ENCODE measurements around the gene NCKAP5.

The NCKAP5 gene

GRCh38 chr2:132911726-132912724 is 656.2 kb downstream of the NCKAP5 start:
- DNase-seq, result no peak

DNA sequence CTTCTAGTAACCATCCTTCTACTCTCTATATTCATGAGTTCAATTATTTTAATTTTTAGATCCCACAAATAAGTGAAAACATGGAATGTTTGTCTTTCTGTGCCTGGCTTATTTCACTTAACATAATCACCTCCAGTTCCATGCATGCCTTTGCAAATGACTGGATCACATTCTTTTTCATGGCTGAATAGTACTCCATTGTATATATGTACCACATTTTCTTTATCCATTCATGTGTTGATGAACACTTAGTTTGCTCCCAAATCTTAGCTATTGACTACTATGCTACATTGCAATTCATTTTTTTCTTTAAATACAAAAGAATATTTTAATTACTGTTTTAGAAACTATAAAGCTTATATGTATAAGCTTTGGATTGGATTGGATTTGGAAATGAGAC is 657.8 kb downstream of the NCKAP5 start:
- DNase-seq, result no peak

DNA sequence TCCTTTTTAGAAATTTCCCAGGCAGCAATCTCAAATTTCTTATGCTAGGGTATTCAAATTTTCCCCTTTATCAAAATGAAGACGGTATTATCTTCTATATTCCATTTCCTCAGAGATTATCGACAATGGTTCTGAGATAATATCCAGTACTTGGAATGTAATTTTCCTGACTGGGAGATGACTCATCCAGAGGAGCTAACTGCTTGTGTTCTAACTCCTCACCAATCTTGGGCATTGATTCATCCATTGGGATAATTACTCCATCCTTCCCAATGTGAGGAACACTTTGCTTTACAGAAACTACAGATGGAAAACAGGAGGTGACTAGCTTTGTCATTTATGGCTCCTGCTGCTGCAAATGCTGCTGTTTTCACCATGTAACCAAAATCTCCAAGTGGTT is 658.8 kb downstream of the NCKAP5 start:
- no peak for DNase-seq

- DNase-seq, result no peak
Observed at GRCh38 chr2:132904142-132904842, 664.0 kb downstream of the NCKAP5 start.

DNA sequence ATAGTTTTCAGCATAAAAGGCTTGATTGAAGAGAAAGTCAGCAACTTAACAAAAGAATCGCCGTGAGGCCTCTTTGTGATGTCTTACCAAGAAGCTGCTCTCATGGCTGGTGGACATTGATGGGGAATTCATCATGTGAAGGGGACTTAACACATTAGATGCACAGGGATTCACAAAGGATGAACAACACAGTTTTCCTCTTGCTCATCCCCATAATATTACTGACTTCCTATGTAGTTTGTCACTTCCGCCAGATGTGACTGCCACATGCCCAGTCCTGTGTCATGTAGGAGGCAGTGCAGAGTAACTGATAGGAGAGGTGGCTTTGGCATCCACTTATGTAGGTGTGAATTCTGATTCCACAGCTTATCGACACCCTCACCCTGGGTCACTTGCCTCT is 665.6 kb downstream of the NCKAP5 start:
- DNase-seq, result no peak

DNA sequence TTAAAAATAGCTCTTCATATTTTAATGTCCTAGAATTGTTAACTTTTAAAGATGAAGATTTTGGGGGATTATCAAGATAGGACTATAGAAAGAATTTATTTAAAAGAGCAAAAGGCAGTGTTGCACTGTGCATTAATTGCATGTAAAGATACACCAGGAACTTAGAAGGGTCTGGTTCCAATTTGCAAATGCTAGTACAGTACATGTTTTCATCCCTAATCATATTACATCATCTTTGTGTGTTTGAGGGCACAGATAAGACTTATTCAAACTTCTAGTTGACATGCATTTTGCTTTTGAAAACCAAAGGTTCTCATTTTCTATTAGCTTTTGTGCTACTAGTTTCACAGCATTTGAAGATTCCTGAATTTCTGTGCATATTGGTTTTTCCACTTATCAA is 666.6 kb downstream of the NCKAP5 start:
- DNase-seq, result no peak

GRCh38 chr2:132897111-132897510 is 671.2 kb downstream of the NCKAP5 start:
- no peak for DNase-seq

GRCh38 chr2:132896073-132896472 is 672.2 kb downstream of the NCKAP5 start:
- DNase-seq, result no peak

DNA sequence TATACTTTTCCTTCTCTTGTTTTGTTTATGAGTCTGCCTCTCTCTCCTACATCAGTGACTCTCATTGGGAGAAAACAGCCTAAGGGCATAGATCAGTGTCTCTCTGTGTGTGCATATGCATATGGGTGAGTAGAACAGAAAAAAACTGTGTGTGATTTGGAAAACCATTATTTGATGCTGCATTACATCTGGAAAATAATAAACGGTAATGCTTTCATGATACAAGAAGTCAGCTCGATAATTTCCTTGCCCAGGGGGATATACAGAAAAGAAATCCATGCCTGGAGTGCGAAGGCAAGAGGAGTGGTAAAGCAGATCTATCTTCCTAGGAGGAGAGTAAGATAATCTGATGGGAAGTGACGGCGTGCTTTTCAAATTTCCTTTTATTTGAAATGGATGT is 676.8 kb downstream of the NCKAP5 start:
- no peak for DNase-seq

GRCh38 chr2:132886574-132886973 is 681.7 kb downstream of the NCKAP5 start:
- no peak for DNase-seq

DNA sequence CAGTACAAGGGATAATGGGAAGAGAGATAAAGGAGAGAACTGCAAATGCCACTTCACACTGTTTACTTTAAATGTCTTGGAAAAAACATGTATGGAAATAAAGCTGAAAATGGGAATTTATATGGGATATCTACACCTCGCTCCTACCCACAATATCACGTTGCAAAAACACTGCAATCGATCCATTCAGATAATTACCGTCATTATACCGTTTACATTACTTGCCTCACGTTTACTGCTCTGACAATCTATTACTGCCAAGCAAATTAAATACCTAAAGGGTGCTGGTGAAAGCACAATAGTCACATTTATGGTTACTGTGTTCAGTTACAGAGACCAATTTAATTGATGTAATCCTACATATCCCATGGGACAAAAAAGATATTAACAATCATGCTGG is 683.6 kb downstream of the NCKAP5 start:
- DNase-seq, result no peak

DNA sequence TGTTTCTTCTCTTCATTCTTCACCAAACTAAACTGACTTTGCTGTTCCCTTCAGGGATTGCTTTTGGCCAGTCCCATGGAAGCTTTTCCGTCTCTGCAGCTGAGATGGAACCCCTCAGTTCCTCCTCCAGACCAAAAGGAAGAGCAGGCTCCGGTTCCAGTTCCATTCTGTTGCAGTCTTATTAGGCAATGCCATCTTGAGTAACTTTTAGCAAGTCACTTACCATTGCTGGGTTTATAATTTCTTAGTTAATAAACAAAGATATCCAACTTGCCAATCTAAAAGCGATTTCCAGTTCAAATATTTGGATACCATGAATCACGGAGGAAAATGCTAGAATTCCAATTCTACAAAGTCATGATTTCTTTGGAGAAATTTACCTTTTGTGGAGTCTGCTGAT is 684.0 kb downstream of the NCKAP5 start:
- no peak for DNase-seq

DNA sequence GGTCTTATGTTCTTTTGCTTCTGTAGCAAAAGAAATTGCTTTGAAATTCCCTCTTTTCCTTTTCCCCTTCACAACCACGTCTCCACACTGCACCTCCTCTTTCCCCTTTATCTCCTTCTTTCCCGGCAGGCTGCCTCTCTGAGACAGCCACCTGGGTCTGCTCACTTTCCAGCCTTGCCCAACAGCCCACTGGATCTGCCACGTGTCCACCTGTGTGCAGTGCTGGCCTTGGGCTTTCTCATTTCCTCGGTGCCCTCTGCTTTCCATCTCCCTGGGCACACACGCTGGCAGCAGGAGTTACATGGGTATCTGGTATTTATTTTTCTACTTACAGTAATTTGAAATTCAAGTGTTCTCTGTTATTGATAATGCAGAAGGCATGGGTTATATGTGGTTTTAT is 684.8 kb downstream of the NCKAP5 start:
- no peak for DNase-seq

DNA sequence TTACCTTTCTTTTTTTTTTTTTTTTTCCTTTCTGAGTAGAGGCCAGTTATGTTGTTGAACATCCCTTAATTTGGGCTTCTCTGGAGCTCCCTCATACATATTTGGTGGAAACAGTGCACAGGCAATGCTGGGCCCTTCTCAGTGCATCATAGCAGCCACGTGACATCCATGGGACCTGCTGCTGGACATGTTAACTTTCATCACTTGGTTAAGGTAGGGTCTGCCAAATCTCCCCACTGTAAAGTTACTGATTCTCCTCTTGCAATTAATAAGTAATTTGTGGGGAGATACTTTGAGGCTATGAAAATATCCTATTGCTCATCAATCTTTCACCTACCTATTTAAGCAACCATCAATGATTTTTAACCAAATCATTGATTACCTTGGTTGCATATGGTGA is 686.7 kb downstream of the NCKAP5 start:
- no peak for DNase-seq

- no peak for DNase-seq
Observed at GRCh38 chr2:132877923-132878322, 690.3 kb downstream of the NCKAP5 start.

DNA sequence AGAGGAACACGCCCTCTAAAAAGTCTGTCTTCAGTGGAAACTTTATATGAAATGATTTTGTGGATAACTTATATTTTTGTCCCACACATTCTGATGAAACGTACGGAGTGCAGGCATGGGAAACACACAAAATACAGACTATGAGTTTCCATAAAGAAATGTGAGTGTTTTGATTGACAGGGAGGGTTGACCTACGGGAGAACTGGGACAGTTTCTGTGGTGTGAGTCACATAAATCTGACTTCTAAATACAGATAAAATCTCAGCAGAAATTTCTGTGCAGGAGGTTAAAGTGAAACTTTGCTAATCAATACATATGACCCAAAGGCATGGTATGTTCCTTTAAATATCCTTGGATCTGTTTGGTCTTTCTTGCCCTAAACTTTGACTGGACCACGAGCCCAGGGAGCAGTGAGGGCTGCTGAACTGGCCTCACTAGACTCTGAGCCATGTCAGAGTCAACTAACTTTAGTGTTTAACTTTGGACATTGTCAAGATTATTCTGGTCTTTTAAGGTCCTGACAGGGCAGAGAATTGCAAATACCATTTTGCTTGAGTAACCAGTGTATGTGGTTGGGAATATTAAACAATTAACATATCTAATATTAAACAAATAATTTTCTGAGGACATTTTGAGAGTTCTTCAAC is 691.4 kb downstream of the NCKAP5 start:
- DNase-seq, result no peak

- no peak for DNase-seq
Observed at GRCh38 chr2:132875193-132875592, 693.1 kb downstream of the NCKAP5 start.

DNA sequence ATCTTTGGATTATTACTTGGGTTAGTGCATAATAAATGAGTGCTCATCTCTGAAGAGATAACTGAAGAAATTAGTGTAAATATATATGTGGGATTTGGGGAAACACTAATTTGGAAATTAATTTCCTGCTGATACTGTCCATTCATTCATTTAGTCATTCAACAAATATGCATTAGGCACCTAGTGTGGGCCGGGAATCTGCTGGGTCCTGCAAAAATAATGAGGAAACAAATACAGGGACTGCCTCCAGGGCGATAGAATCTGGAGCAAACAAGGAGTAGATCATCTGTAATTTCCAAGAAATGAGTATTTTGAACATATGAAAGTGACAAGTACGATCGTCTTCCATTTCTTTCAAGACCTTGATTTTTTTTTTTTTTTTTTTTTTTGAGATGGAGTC is 694.5 kb downstream of the NCKAP5 start:
- no peak for DNase-seq

- DNase-seq, result no peak
Observed at GRCh38 chr2:132871831-132872230, 696.4 kb downstream of the NCKAP5 start.

DNA sequence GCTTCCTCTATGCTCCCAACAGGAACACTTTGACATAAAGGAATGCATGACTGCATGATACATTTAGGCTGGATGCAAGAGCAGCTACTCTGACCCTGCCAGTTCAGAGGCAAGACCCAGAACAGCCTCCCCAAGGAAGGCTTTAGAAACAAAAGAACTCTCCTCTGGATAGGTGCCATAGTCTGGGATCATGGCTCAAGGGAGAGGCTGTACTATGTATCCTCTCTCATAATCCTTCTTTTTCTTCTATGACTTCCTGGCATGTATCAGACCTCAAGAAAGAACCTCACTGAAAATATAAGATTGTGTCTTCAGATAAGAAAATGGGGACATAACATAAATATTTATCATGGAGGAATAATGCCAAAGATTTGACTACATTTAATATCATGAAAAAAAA is 704.3 kb downstream of the NCKAP5 start:
- no peak for DNase-seq

GRCh38 chr2:132860220-132860619 is 708.0 kb downstream of the NCKAP5 start:
- no peak for DNase-seq

- no peak for DNase-seq
Observed at GRCh38 chr2:132859590-132859989, 708.7 kb downstream of the NCKAP5 start.

- no peak for DNase-seq
Observed at GRCh38 chr2:132857319-132857718, 710.9 kb downstream of the NCKAP5 start.

- no peak for DNase-seq
Observed at GRCh38 chr2:132850688-132851087, 717.6 kb downstream of the NCKAP5 start.
